ENCODE data around the gene THTPA. TPM values are rescaled to one million over a fixed set of nuclear protein-coding genes. Genes with fewer than 3 reads are reported as not detected.

THTPA gene
- total RNA-seq, 1 donor from 2014 or later = 7.7 TPM

- Histone ChIP-seq H3K9me3 (ENCODE audit: low read depth) (no peaks in the 10 kb centered on the region), H3K9ac (no peak overlapping the region), H3K27ac (no peak overlapping the region), H3K4me1 (peaks cover 12% of the 10 kb centered on the region), H3K4me2 (no peak overlapping the region), H2AFZ (replicated peaks) (no peak overlapping the region), H3K79me2 (ENCODE audit: low read depth) (peaks cover 15% of the 10 kb centered on the region), H3K27me3 (no peaks in the 10 kb centered on the region), H4K20me1 (ENCODE audit: low read depth) (peaks cover 5% of the 10 kb centered on the region), H3K36me3 (no peaks in the 10 kb centered on the region), H3K4me3 (no peak overlapping the region), H3F3A (ENCODE audit: low read depth) (peaks cover 40% of the 10 kb centered on the region)
- peaks cover 3% of the 10 kb centered on the region for H3K36me3 Mint-ChIP-seq
- H3K9me3 Mint-ChIP-seq = no peaks in the 10 kb centered on the region
- TF ChIP-seq CTCF (IDR thresholded peaks at IDR 0.05) = no peak
- TF ChIP-seq EZH2phosphoT487 (IDR thresholded peaks at IDR 0.05) = no peak
- TF ChIP-seq EZH2 (IDR thresholded peaks at IDR 0.05) = no peak
- H3K4me3 Mint-ChIP-seq = no peak overlapping the region
- peaks cover 27% of the 10 kb centered on the region for H3K4me1 Mint-ChIP-seq
- no peak overlapping the region for H3K27ac Mint-ChIP-seq
- peaks cover 2% of the 10 kb centered on the region for H3K27me3 Mint-ChIP-seq (ENCODE audit: insufficient read depth, low read depth)
- DNase-seq (ENCODE audit: low spot score) = no peak
Observed at GRCh38 chr14:23559926-23560520, 4.0 kb downstream of the THTPA start.

- Mint-ChIP-seq H3K4me1 (peaks cover 21% of the 10 kb centered on the region), H3K36me3 (peaks cover 3% of the 10 kb centered on the region), H3K9me3 (no peaks in the 10 kb centered on the region), H3K4me3 (no peak overlapping the region), H3K27ac (no peak overlapping the region), H3K27me3 (ENCODE audit: insufficient read depth, low read depth) (peaks cover 2% of the 10 kb centered on the region)
- Histone ChIP-seq H3K27me3 (no peaks in the 10 kb centered on the region), H3K4me1 (peaks cover 12% of the 10 kb centered on the region), H3K9ac (no peak overlapping the region), H3K4me3 (no peak overlapping the region), H2AFZ (replicated peaks) (no peak overlapping the region), H3K79me2 (ENCODE audit: low read depth) (peaks cover 18% of the 10 kb centered on the region), H4K20me1 (ENCODE audit: low read depth) (peaks cover 5% of the 10 kb centered on the region), H3K27ac (no peak overlapping the region), H3F3A (ENCODE audit: low read depth) (peaks cover 37% of the 10 kb centered on the region), H3K36me3 (no peaks in the 10 kb centered on the region), H3K4me2 (no peak overlapping the region), H3K9me3 (ENCODE audit: low read depth) (no peaks in the 10 kb centered on the region)
- no peak for DNase-seq (ENCODE audit: low spot score)
- TF ChIP-seq EZH2 (IDR thresholded peaks at IDR 0.05) = no peak
- TF ChIP-seq EZH2phosphoT487 (IDR thresholded peaks at IDR 0.05) = no peak
- TF ChIP-seq CTCF (IDR thresholded peaks at IDR 0.05) = no peak
Observed at GRCh38 chr14:23561259-23561658, 5.2 kb downstream of the THTPA start.

GRCh38 chr14:23561873-23562821 is 6.1 kb downstream of the THTPA start:
- TF ChIP-seq EZH2phosphoT487 (IDR thresholded peaks at IDR 0.05) (no peak), EZH2 (IDR thresholded peaks at IDR 0.05) (no peak), CTCF (IDR thresholded peaks at IDR 0.05) (no peak)
- Histone ChIP-seq H3K9ac (no peak overlapping the region), H3K4me2 (no peak overlapping the region), H2AFZ (replicated peaks) (no peak overlapping the region), H3K36me3 (no peaks in the 10 kb centered on the region), H3K4me3 (no peak overlapping the region), H3K9me3 (ENCODE audit: low read depth) (no peaks in the 10 kb centered on the region), H3K27ac (no peak overlapping the region), H3K79me2 (ENCODE audit: low read depth) (peaks cover 13% of the 10 kb centered on the region), H3K4me1 (peaks cover 10% of the 10 kb centered on the region), H4K20me1 (ENCODE audit: low read depth) (peaks cover 5% of the 10 kb centered on the region), H3K27me3 (no peaks in the 10 kb centered on the region), H3F3A (ENCODE audit: low read depth) (peaks cover 33% of the 10 kb centered on the region)
- Mint-ChIP-seq H3K9me3 (no peaks in the 10 kb centered on the region), H3K36me3 (peaks cover 3% of the 10 kb centered on the region), H3K27me3 (ENCODE audit: insufficient read depth, low read depth) (peaks cover 8% of the 10 kb centered on the region), H3K27ac (peak overlapping the region; percentile 74), H3K4me1 (peaks cover 19% of the 10 kb centered on the region), H3K4me3 (no peak overlapping the region)
- no peak for DNase-seq (ENCODE audit: low spot score)

All from neural progenitor cell (in vitro differentiated cells).